HG03442 (cell line): ENCODE results near the gene CHCT1.
"Not testable (repeated sequence)": the region's sequence is repeated elsewhere in the genome, so short reads cannot be mapped to it uniquely, and the experiment has no call there.

ENCODE experiments used
- ATAC-seq: cut with Tn5 transposase; IDR thresholded peaks from one replicate; pipeline ENCODE4 v1.9.1; 2021; ENCODE audit warnings: mild to moderate bottlenecking, moderate library complexity; ENCODE audit not compliant: unreplicated experiment

The CHCT1 gene

DNA sequence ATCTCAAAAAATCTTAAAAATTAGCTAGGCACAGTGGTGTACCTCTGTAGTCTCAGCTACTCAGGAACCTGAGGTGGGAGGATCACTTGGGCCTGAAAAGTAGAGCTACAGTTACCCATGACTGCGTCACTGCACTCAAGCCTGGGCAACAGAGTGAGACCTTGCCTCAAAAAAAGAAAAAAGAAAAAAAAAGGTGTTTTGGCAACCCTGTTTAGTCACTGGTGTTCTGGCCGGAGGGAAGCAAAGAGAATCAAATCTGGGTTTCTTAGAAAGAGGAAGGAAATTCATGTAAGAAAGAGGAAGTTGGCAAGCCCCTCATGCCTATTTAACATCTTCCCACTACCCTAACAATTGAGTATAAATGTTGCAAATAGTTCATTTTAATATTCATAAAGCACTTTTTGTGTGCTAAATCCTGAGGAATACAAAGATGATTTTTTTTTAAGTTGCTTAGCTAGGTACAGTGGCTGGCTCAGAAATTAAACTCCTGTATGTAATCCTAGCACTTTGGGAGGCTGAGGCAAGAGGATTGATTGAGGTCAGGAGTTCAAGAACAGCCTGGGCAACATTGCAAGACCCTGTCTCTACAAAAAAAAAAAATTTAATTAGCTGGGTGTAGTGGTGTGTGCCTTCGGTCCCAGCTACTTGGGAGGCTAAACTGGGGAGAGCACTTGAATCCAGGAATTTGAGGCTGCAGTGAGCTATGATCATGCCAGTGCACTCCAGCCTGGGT is 23.9 kb upstream of the CHCT1 start:
- no peak for ATAC-seq

DNA sequence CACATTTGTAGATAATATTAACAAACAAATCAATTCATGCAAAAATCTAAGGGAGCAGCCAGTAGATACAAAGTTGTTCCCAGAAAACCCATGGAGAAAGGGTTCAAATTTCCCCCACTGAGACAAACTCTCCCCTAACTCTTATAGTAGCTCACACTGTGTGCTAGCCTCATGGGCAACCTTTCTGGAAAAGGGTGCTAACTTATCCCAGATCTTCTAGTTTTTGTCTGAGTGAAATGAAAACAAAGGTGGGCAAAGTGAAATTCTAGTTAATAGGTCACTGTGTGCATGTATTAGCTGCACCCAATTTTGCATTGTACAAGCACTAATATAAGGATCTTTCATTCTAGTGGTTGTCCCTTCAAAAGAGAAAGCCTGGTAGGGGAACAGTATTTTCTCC is 20.5 kb upstream of the CHCT1 start:
- no peak for ATAC-seq

DNA sequence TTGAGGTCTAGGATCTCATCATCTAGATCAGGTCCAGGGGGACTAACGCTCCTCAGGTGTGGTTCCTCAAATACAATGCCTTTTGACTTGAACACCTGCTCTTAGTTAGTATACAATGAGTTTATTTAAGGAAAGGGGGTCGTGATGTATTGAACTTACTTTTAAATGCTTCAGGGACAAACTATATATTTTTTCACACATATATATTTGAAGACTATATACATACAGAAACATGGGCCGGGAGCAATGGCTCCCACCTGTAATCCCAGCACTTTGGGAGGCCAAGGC is 18.8 kb upstream of the CHCT1 start:
- no peak for ATAC-seq

DNA sequence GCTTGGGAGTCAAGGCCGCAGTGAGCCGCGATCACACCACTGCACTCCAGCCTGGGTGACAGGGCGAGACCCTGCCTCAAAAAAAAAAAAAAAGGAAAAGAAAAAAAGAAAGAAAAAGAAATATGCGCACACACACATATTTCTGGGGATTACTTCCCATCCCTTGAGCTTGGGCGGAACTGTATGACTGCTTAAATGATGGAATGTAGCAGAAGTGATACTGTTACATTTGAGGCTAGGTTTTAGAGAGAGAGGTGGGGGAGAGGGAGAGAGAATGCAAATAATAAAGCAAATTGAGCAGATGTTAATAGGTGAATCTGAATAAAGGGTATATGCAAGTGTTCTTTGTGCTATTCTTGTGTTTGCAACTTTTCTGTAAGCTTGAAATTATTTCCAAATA is 18.3 kb upstream of the CHCT1 start:
- no peak for ATAC-seq

DNA sequence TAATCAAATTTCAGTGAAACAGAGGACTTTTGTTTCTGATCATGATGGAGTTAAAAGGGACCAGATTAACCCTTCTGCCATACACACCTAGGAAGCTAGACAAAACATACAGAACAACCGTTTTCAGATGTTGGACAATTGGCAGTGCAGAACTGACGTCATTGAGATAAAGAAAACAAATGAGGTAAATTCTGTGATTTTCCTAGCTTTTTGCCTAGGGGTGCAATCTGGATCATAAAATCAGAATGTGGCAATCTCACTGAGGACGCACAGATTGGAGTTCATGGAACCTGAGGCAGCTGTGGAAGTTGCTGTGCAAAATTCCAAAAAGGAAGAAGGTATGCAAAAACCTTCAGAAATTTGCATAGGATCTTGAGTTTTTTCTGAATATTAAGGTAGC is 15.4 kb upstream of the CHCT1 start:
- ATAC-seq: no peak

DNA sequence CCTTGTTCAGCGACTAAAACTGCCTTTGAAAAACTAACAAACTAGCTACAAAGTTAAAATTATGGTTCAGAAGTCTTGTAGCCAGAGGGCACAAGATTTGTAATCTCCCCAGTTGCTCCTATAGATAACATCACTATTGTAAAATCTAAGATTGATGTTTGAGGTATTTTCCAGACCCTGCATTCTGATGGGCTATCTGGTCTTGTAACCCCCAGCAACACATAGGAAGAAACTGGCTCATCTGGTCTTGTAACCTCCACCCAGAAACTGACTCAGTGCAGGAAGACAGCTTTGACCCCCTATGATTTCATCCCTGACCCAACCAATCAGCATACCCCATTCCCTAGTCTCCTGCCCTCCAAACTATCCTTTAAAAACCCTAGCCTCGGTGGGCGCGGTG is 12.3 kb upstream of the CHCT1 start:
- ATAC-seq: no peak

DNA sequence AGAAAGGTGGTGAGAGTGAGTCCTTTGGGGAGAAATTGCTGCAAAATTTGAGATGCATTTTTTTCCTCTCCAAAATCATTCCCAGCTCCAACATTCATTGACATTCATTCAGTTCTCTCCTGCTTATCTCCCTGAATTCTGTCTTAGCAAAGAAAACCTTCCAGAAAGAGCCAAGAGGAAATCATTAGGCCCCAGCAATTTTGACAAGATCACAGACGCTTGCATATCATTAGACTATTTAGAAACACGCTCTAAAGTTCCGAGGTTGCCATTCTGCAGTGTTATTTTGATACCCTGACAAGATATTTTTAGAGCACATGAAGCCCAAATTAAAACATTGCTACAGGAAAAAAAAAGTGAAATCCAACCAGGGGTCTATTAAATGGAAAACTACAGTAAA is 9.6 kb upstream of the CHCT1 start:
- no peak for ATAC-seq

DNA sequence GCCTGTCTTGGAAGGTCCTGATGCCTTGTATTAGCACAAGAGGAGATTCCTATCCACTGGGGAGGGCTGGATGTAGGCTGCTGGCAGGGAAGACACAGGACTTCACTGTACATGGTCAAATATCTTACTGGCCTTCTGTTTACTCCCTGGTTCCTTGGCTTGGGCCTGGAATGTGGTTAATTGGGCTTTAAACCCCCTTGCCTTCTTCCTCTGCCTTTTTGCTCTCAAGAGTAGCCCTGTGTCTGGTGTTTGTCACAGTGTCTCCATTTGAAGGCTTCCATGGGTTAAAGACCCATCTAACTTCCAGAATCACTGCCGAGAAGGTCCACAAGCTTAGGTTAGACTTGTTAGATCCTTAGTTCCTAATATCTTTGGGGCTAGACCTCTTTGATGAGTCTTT is 7.1 kb upstream of the CHCT1 start:
- no peak for ATAC-seq

DNA sequence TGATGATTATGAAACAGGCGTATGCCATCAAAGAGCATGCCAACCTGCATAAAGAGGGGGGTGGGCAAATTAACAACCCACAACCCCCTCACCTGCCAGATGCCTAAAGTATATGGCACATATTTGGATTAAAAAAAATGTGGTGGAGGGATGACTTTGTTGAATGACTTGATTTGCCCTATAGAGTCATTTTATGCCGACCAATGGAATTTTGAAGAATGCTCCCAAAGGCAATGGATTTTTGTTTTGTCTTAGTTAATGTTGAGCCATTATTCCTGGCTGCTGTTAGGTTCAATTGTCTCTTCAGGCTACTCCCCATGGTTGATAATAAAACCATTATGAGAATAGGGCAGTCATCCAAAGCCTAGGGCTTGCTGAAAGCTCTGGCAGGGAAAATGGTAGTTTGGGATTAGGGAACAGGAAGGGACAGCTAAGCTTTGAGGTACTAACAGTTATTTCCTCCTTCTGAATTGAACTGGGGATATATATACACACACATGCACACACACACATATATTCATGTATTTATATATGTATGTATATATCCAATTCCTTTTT is 5.8 kb upstream of the CHCT1 start:
- ATAC-seq: no peak

DNA sequence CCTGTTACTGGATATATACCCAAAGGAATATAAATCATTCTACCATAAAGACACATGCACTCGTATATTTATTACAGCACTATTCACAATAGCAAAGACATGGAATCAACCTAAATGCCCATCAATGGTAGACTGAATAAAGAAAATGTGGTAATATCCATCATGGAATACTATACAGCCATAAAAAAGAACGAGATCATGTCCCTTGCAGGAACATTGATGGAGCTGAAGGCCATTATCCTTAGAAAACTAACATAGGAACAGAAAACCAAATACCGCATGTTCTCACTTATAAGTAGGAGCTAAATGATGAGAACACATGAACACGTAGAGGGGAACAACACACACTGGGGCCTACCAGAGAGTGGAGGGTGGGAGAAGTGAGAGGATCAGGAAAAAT is 3.3 kb upstream of the CHCT1 start:
- not testable (repeated sequence) for ATAC-seq

DNA sequence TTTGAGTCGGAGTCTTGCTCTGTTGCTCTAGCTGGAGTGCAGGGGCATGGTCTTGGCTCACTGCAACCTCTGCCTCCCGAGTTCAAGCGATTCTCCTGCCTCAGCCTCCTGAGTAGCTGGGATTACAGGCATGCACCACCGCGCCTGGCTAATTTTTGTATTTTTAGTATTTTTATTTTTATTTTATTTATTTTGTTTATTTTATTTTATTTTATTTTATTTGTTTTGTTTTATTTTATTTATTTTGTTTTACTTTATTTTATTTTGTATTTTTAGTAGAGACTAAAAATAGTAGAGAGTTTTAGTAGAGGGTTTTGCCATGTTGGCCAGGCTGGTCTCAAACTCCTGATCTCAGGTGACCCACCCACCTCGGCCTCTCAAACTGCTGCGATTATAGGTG is 2.4 kb upstream of the CHCT1 start:
- ATAC-seq: not testable (repeated sequence)

DNA sequence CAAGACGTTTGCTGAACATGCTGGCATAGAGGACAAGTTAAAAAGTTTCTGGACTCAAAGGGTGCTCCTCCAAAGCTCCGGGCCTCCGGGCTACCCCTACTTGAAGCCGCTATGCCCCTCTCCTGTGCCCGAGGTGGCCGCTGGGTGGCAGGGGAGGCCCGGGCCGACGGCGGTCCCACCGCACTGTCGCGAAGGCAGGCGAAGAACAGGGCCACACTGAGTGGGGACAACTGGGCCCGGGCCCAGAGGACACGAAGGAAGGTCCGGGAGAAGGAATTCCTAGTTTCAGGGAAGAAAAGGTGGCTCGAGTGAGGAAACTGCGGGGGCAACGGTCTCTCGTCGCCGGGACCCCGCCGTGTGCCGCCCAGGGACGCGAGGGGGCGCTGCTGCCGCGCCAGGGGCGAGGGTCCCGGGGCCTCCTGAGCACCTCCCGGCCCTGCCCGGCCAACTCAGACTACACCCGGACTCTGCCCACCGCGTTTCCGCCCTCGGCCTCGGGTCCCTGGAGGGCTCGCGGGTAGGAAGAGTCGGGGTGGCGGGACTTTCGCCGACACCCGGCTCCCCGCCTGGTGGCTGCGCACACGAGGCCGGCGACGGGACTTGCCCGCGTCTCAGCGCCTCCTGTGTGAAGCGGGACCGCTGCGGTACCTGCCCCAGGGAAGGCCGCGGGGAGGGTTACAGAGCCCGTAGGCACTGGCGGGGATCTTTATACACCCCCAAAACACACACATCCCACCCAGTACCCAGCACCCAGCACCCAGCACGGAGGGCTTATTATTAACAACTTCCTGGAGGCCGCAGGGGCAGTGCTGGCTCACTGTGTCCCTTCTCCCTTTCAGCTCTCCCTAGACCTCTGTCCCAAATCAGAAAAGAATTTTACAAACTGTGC is 772 bp upstream of the CHCT1 start:
- ATAC-seq: peak; percentile 85

DNA sequence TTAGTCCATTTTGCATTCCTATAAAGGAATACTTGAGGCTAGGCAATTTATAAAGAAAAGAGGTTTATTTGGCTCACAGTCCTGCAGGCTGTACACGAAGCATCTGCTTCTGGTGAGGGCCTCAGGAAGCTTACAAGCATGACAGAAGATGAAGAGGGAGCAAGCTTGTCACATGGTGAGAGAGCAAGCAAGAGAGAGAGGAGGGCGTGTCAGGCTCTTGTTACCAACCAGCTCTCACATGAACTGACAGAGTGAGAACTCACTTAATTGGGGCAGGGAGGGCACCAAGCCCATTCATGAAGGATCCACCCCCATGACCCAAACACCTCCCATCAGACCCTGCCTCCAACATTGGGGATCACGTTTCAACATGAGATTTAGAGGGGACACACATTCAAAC is 1.6 kb downstream of the CHCT1 start:
- no peak for ATAC-seq

DNA sequence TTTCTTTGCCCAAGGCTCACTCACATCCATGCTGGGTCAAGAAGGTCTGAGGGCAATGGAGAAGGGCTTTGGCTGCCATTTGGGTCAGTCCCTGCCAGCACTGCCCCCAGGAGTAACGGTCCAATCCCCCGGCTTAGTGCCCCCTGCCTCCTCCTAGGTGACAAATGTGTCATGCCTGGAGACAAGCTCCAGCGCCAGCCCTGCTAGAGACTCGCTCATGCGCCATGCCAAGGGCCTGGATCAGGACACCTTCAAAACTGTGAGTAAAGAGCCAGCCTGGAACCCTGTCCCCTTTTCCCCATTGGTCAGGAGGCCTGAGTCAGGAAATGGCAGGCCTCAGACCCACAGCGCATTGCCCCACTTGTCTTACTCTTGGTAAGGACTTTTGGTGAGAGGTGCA is 3.3 kb downstream of the CHCT1 start:
- no peak for ATAC-seq

DNA sequence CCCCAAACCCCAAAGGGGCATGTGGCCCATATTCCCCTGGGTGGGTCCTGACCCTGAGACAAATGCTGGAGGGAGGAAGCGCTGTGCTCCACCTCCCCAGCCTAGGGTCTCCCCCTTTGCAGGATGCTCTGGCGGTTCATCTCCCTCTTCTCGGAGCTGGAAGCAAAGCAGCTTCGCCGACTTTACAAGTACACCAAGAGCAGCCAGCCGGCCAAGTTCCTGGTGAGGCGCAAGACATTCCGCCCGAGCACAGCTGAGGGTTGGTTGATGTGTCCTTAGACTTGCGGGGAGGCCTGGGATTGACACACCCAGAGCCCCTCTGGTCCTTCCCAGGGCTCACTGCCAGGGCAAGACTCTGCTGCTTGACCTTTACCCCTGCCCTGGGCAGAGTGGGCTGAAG is 4.3 kb downstream of the CHCT1 start:
- ATAC-seq: no peak

DNA sequence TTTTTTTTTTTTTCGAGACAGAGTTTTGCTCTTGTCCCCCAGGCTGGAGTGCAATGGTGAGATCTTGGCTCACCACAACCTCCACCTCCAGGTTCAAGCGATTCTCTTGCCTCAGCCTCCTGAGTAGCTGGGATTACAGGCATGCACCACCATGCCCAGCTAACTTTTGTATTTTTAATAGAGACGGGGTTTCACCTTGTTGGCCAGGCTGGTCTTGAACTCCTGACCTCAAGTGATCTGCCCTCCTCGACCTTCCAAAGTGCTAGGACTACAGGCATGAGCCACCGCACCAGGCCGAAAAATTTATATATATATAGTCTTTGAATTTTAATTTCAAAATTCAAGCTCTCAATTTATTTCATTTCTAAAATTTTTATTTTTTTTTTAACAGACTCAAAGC is 6.2 kb downstream of the CHCT1 start:
- ATAC-seq: not testable (repeated sequence)

DNA sequence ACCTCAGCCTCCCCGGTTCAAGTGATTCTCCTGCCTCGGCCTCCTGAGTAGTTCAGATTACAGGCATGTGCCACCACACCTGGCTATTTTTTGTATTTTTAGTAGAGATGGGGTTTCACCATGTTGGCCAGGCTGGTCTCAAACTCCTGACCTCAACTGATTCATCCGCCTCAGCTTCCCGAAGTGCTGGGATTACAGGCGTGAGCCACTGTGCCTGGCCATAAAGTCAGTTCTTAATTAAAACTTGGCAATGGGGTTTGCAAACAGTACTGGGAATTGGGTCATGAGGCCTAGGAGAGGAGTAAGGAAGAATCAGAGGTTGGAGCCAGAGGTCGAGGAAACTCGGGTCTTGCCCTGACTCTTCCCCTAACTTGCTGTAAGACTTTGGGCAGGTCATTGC is 8.3 kb downstream of the CHCT1 start:
- ATAC-seq: not testable (repeated sequence)

DNA sequence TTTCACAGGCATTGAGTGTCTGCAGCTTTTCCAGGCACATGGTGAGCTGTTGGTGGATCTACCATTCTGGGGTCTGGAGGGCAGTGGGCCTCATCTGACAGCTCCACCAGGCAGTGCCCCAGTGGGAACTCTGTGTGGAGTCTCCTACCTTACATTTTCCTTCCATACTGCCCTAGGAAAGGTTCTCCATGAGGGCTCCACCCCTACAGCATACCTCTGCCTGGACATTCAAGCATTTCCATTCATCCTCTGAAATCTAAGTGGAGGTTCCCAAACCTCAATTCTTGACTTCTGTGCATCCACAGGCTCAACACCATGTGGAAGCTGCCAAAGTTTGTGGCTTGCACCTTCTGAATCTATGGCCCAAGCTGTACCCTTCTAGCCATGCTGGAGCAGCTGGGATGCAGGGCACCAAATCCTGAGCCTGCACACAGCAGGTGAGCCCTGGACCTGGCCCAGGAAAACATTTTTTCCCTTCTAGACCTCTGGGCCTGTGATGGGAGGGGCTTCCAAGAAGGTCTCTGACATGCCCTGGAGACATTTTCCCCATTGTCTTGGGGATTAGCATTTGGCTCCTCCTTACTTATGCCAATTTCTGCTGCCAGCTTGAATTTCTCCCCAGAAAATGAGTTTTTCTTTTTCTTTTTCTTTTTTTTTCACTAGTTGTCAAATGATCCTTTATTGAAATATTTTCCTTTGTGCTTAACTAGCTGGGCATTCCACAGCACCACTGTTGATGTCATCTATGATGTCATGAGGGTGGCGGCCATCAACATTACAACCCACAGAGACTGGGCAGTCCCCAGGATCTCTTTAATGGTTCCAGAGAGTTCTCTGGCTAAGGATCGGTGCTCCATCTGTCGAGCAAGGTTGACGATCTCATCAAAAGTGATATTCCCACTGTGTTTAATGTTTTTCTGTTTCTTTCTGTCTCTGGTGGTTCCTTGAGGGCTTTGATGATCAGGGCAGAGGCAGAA is 11.0 kb downstream of the CHCT1 start:
- not testable (repeated sequence) for ATAC-seq

DNA sequence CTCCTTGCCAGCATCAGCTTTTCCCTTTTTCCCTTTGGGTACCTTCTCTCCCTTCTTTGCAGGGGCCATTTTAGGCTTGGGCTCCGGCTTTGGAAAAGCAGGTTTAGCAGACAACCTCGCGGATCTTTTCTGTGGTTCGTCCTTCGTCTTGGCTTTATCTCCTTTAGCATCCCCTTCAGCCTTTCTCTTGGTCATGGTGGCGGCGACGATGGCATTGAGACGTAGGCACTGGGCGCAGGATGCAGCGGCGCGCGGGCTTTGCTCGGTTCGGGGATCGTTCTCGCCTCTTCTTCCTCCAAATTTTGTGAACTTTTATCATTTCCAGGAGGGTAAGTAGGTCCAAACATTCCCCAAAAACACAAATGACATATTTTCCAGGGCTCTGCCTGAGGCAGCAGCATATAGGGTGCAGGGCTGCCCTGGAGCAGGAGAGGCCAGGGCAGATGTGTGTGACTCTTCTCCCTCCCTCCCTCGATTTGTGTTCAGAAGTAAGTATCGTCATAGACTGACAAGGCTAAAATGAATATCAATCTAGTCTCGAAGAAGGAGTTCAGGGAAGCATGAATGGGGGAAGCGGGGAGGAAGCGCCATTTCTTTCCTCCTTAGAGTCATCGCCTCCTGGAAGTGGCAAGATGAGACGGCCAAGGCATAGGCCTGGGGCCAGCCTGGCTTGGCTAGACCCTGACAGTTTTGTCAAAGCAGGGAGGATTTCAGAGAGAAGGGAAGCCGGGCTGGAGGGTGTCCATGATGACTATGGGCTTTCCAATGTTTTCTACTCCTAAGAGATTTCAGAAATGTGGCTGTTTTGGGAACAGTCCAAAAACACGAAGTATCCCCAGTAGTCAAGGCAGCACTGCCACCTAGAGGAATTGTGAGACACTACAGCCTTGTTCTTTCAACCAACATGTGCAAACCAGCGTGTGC is 13.2 kb downstream of the CHCT1 start:
- no peak for ATAC-seq

DNA sequence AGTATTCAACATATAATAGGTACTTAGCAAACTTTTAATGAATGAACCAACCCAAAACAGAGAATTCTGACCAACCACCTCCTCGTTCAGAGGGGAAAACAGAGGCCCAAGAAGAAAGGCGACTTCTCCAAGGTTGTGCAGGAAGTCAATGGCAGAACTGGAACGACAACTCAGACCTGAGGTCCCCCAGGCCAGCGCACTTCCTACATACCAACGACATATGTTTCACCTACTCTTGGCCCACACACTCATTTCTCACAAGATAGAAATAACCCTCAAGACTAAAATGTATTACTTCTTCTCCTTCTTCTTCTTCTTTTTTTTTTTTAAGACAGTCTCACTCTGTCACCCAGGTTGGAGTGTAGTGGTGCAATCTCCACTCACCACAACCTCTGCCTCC is 14.4 kb downstream of the CHCT1 start:
- no peak for ATAC-seq
